ENCODE measurements around the gene PCBP3. TPM values are rescaled to one million over a fixed set of nuclear protein-coding genes. Genes with fewer than 3 reads are reported as not detected.

Gene PCBP3
- total and polyA plus RNA-seq, 2 donors (not counting 3 experiments of a cell fraction or from before 2014, with no cell fraction given), result 0.06 to 1.1 TPM

GRCh38 chr21:45805321-45805720, 161.8 kb downstream of the PCBP3 start:
- Histone ChIP-seq H3K9me1 (replicated peaks; ENCODE audit: control insufficient read depth, extremely low read depth, insufficient read depth, low read length) (no peaks in the 10 kb centered on the region), H3K4me1 (ENCODE audit: control insufficient read depth, extremely low read depth, insufficient read depth, low read length) (no peaks in the 10 kb centered on the region), H3K27me3 (ENCODE audit: control insufficient read depth in 2 of 2, insufficient read depth in 2 of 2, low read length in 2 of 2) (no peaks in the 10 kb centered on the region), H3K9me3 (replicated peaks; ENCODE audit: control insufficient read depth, insufficient read depth, low read length) (no peaks in the 10 kb centered on the region), H3K9ac (replicated peaks; ENCODE audit: extremely low read depth, insufficient read depth, low read length) (no peak overlapping the region), H2AFZ (ENCODE audit: low read depth, low read length) (no peak overlapping the region), H3K4me2 (ENCODE audit: insufficient read depth, low read length) (no peak overlapping the region), H3K36me3 (ENCODE audit: control insufficient read depth in 2 of 2, extremely low read depth in 1 of 2, insufficient read depth in 2 of 2, low read length in 2 of 2) (no peaks in the 10 kb centered on the region), H3K79me2 (ENCODE audit: control insufficient read depth, insufficient read depth, low read length) (no peaks in the 10 kb centered on the region), H4K20me1 (replicated peaks; ENCODE audit: control insufficient read depth, extremely low read depth, insufficient read depth, low read length) (no peaks in the 10 kb centered on the region), H3K27ac (ENCODE audit: insufficient read depth, low read depth, low read length) (no peak overlapping the region), H3K4me3 (replicated peaks in 1 of 3; ENCODE audit: insufficient read depth in 1 of 3, low read depth in 1 of 3, low read length in 3 of 3) (no peak overlapping the region)
- dilution Hi-C loops (cut with MboI; ENCODE audit: extremely low pct_ligation_motif_present, low sequenced_read_pairs) (no loop called here), intact Hi-C loops (cut with micrococcal nuclease) (no loop called here)
- no peak for DNase-seq (ENCODE audit: low read depth, low spot score)
- ChIA-PET POLR2A (no interaction called here), CTCF (interaction anchor here (0.6 kb wide), 1 partner anchor 249 kb away, joined by 4 read pairs; no protein-coding TSS in a partner anchor)
- no peak for TF ChIP-seq POLR2AphosphoS5 (IDR thresholded peaks at IDR 0.05; ENCODE audit: insufficient read depth, low read depth, low read length)
- TF ChIP-seq MYC (IDR thresholded peaks at IDR 0.05; ENCODE audit: low read depth, low read length), result no peak
- TF ChIP-seq CTCF (IDR thresholded peaks at IDR 0.05; ENCODE audit: extremely low read depth in 1 of 2, insufficient read depth in 1 of 2, low read depth in 1 of 2, low read length in 2 of 2), result no peak
- TF ChIP-seq POLR2A (IDR thresholded peaks at IDR 0.05; ENCODE audit: low read depth, low read length), result no peak
- TF ChIP-seq GATA2 (IDR thresholded peaks at IDR 0.05; ENCODE audit: insufficient read depth, insufficient read length, low read depth, low read length), result no peak
- TF ChIP-seq MAX (IDR thresholded peaks at IDR 0.05; ENCODE audit: insufficient read depth, insufficient read length), result no peak
- no peak for TF ChIP-seq FOS (IDR thresholded peaks at IDR 0.05; ENCODE audit: borderline replicate concordance, insufficient read depth, low read length)
- no peak for TF ChIP-seq EZH2 (IDR thresholded peaks at IDR 0.05; ENCODE audit: borderline replicate concordance, low read depth, low read length, severe bottlenecking)
- no peak for TF ChIP-seq JUN (IDR thresholded peaks at IDR 0.05; ENCODE audit: borderline replicate concordance, insufficient read depth, insufficient read length, low read depth)
- FAIRE-seq, result no peak
- no TSS peak for BruUV-seq (replicated peaks)

All from endothelial cell of umbilical vein (primary cell).